Neural cell (in vitro differentiated cells): Measurements from ENCODE around the gene RPSA. TPM values are rescaled to one million over a fixed set of nuclear protein-coding genes. Genes with fewer than 3 reads are reported as not detected.

Source experiments
- H2AFZ ChIP-seq: fragments of 200-600, 300-800 bp; sonication (generic), shearing (Covaris generic); 2 replicates; pipeline ENCODE4 v1.6.0; 2014; ENCODE audit warnings: low read depth, mild to moderate bottlenecking, antibody characterized with exemption, low read length, moderate library complexity
- H3F3A ChIP-seq: fragments of 200-600 bp; shearing (Covaris generic); 2 replicates; pipeline ENCODE4 v1.6.1; 2016; ENCODE audit warnings: mild to moderate bottlenecking, moderate library complexity, mixed read lengths, antibody characterized with exemption, low read length; ENCODE audit not compliant: insufficient read depth, poor library complexity, severe bottlenecking
- H3K27ac ChIP-seq: fragments of 200-600, 300-800 bp; sonication (generic), shearing (Covaris generic); 2 replicates; pipeline ENCODE4 v1.5.1; 2014; ENCODE audit warnings: mild to moderate bottlenecking, low read length, moderate library complexity
- H3K27me3 ChIP-seq: fragments of 300-800, 200-600 bp; sonication (generic), shearing (Covaris generic); 2 replicates; pipeline ENCODE4 v1.6.0; 2014; ENCODE audit warnings: mild to moderate bottlenecking, low read depth, low read length, moderate library complexity; ENCODE audit not compliant: insufficient read depth
- H3K36me3 ChIP-seq: fragments of 300-800, 200-600 bp; sonication (generic), shearing (Covaris generic); 2 replicates; pipeline ENCODE4 v1.5.1; 2014; ENCODE audit warnings: mild to moderate bottlenecking, antibody characterized with exemption, low read length, moderate library complexity; ENCODE audit not compliant: insufficient read depth
- H3K4me2 ChIP-seq: fragments of 300-800, 200-600 bp; sonication (generic), shearing (Covaris generic); 2 replicates; pipeline ENCODE4 v1.6.0; 2014; ENCODE audit warnings: mild to moderate bottlenecking, low read length
- H3K4me3 ChIP-seq: fragments of 300-800, 200-600 bp; sonication (generic), shearing (Covaris generic); 2 replicates; pipeline ENCODE4 v1.5.1; 2014; ENCODE audit warnings: mild to moderate bottlenecking, low read length, moderate library complexity
- H3K79me2 ChIP-seq: fragments of 200-600 bp; shearing (Covaris generic); replicated peaks from 2 replicates; pipeline ENCODE4 v1.6.0; 2014; ENCODE audit warnings: mild to moderate bottlenecking, low read length, moderate library complexity; ENCODE audit not compliant: insufficient read depth
- H3K9ac ChIP-seq: fragments of 300-800, 200-600 bp; sonication (generic), shearing (Covaris generic); 2 replicates; pipeline ENCODE4 v1.6.1; 2016; ENCODE audit warnings: mild to moderate bottlenecking, low read length, mixed read lengths
- H3K9me2 ChIP-seq: fragments of 200-600 bp; shearing (Covaris generic); 2 replicates; pipeline ENCODE4 v1.6.1; 2016; ENCODE audit warnings: mild to moderate bottlenecking, low read length, mixed read lengths; ENCODE audit not compliant: insufficient read depth
- H3K9me3 ChIP-seq: fragments of 200-600, 300-800 bp; sonication (generic), shearing (Covaris generic); 2 replicates; pipeline ENCODE4 v1.6.1; 2016; ENCODE audit warnings: mild to moderate bottlenecking, mixed run types, low read length, moderate library complexity, mixed read lengths
- H4K20me1 ChIP-seq: fragments of 200-600 bp; shearing (Covaris generic); 2 replicates; pipeline ENCODE4 v1.6.1; 2016; ENCODE audit warnings: mild to moderate bottlenecking, mixed run types; ENCODE audit not compliant: insufficient read depth
- CTCF ChIP-seq: fragments of 450-650 bp; IDR thresholded peaks from 2 replicates; pipeline ENCODE4 v1.5.1; 2014; ENCODE audit warnings: antibody characterized with exemption, mild to moderate bottlenecking, moderate library complexity; ENCODE audit not compliant: poor library complexity, severe bottlenecking
- EP300 ChIP-seq: fragments of 450-650 bp; conservative IDR thresholded peaks from 2 replicates; pipeline ENCODE4 v1.6.1; 2014; ENCODE audit warnings: antibody characterized with exemption, mild to moderate bottlenecking, moderate library complexity; ENCODE audit not compliant: poor library complexity, severe bottlenecking
- EZH2 ChIP-seq: fragments of 200-600, 300-800 bp; shearing (Covaris generic), sonication (generic); IDR thresholded peaks from 2 replicates; pipeline ENCODE4 v1.6.1; 2014; ENCODE audit warnings: antibody characterized with exemption, low read length, borderline replicate concordance, mild to moderate bottlenecking; ENCODE audit not compliant: insufficient read depth, poor library complexity, severe bottlenecking
- MXI1 ChIP-seq: fragments of 450-650 bp; conservative IDR thresholded peaks from 2 replicates; pipeline ENCODE4 v1.6.1; 2014; ENCODE audit warnings: antibody characterized with exemption, mild to moderate bottlenecking; ENCODE audit not compliant: poor library complexity, severe bottlenecking
- POLR2AphosphoS5 ChIP-seq: IDR thresholded peaks from 2 replicates; pipeline ENCODE4 v1.6.1; 2012
- RAD21 ChIP-seq: fragments of 450-650 bp; conservative IDR thresholded peaks from 2 replicates; pipeline ENCODE4 v1.6.1; 2014; ENCODE audit warnings: antibody characterized with exemption, mild to moderate bottlenecking, moderate library complexity
- REST ChIP-seq: IDR thresholded peaks from 2 replicates; pipeline ENCODE4 v1.6.1; 2012; ENCODE audit warnings: borderline replicate concordance
- SMC3 ChIP-seq: fragments of 450-650 bp; conservative IDR thresholded peaks from 2 replicates; pipeline ENCODE4 v1.6.1; 2014; ENCODE audit warnings: antibody characterized with exemption, mild to moderate bottlenecking, moderate library complexity; ENCODE audit not compliant: poor library complexity
- TAF1 ChIP-seq: IDR thresholded peaks from 2 replicates; pipeline ENCODE4 v1.6.1; 2012; ENCODE audit warnings: low read depth
- polyA plus RNA-seq: library from polyadenylated mRNA; depleted of rRNA; stranded (reverse); fragments of >200 nt; gene quantifications from 2 replicates; pipeline ENCODE4 v1.2.3, GENCODE V29; 2014

Gene RPSA
- polyA plus RNA-seq, 1 donor from 2014 or later = 1,629 TPM

GRCh38 chr3:39407259-39407629 is 724 bp downstream of the RPSA start:
- peak overlapping the region; percentile 81 for H3K4me2 ChIP-seq

GRCh38 chr3:39407773-39408492 is 1.4 kb downstream of the RPSA start:
- H3K27me3 ChIP-seq = no peaks in the 10 kb centered on the region
- H3K4me2 ChIP-seq = peak overlapping the region; percentile 81
- H2AFZ ChIP-seq = no peak overlapping the region
- peaks cover 23% of the 10 kb centered on the region for H3K79me2 ChIP-seq
- TF ChIP-seq MXI1 (no peak), RAD21 (no peak), CTCF (no peak), TAF1 (no peak), EZH2 (no peak), EP300 (no peak), POLR2AphosphoS5 (no peak), SMC3 (no peak), REST (no peak)
- no peaks in the 10 kb centered on the region for H3F3A ChIP-seq
- peak overlapping the region; percentile 80 for H3K9ac ChIP-seq
- no peaks in the 10 kb centered on the region for H4K20me1 ChIP-seq
- H3K4me3 ChIP-seq = peak overlapping the region; percentile 87
- no peak overlapping the region for H3K27ac ChIP-seq
- no peaks in the 10 kb centered on the region for H3K36me3 ChIP-seq
- no peaks in the 10 kb centered on the region for H3K9me3 ChIP-seq
- no peaks in the 10 kb centered on the region for H3K9me2 ChIP-seq

More at GRCh38 chr3:39407259-39407629, 724 bp downstream of the RPSA start:
- H4K20me1 ChIP-seq = no peaks in the 10 kb centered on the region
- TF ChIP-seq EZH2 = no peak
- H3F3A ChIP-seq = no peaks in the 10 kb centered on the region
- peak overlapping the region; percentile 40 for H2AFZ ChIP-seq
- no peaks in the 10 kb centered on the region for H3K9me2 ChIP-seq
- no peaks in the 10 kb centered on the region for H3K36me3 ChIP-seq
- no peaks in the 10 kb centered on the region for H3K27me3 ChIP-seq
- H3K4me3 ChIP-seq = peak overlapping the region; percentile 87
- H3K9me3 ChIP-seq = no peaks in the 10 kb centered on the region
- peak overlapping the region; percentile 82 for H3K27ac ChIP-seq
- peaks cover 23% of the 10 kb centered on the region for H3K79me2 ChIP-seq
- peak overlapping the region; percentile 80 for H3K9ac ChIP-seq
